Astrocyte (in vitro differentiated cells and primary cell): ENCODE results near the gene CRY2.

Experiments used
- CTCF ChIP-seq: IDR thresholded peaks from 2 replicates; pipeline ENCODE4 v1.5.1; 2011; ENCODE audit warnings: low read depth, mild to moderate bottlenecking, inconsistent platforms, low read length, moderate library complexity; ENCODE audit not compliant: insufficient read depth
- EZH2 ChIP-seq: IDR thresholded peaks from 2 replicates; pipeline ENCODE4 v1.6.1; 2012; ENCODE audit warnings: mild to moderate bottlenecking, low read length, inconsistent platforms; ENCODE audit not compliant: insufficient read depth

- TF ChIP-seq CTCF (no peak), EZH2 (no peak)
Observed at GRCh38 chr11:45857961-45858474, 10.7 kb downstream of the CRY2 start.
